MM.1S (cell line): ENCODE measurements around the gene TRIL.

ENCODE experiments used
- EZH2 ChIP-seq: fragments of 300-600 bp; sonication (generic); optimal IDR thresholded peaks from 2 replicates; pipeline ENCODE3; 2017; ENCODE audit warnings: low read depth, mild to moderate bottlenecking, antibody characterized with exemption, low read length, mixed read lengths
- TF ChIP-seq, protein P1 (sequence below): fragments of 300-600 bp; sonication (generic); IDR thresholded peaks from 2 replicates; pipeline ENCODE4 v1.5.1; 2016; ENCODE audit warnings: antibody characterized with exemption, low read length, mixed read lengths

DNA sequence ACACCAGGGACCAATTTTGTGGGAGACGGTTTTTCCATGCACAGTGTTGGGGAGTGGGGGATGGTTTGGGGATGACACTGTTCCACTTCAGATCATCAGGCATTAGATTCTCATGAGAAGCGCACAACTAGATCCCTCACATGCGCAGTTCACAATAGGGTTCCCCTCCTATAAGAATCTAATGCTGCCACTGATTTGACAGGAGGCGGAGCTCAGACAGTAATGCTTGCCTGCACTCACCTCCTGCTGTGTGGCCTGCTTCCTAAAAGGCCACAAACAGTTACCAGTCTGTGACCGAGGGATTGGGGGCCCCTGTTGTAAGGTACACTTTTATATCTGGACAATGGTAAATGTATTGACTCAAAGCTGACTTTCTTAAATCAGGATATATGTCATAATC, 45.6 kb upstream of the TRIL start:
- TF ChIP-seq, protein P1, sequence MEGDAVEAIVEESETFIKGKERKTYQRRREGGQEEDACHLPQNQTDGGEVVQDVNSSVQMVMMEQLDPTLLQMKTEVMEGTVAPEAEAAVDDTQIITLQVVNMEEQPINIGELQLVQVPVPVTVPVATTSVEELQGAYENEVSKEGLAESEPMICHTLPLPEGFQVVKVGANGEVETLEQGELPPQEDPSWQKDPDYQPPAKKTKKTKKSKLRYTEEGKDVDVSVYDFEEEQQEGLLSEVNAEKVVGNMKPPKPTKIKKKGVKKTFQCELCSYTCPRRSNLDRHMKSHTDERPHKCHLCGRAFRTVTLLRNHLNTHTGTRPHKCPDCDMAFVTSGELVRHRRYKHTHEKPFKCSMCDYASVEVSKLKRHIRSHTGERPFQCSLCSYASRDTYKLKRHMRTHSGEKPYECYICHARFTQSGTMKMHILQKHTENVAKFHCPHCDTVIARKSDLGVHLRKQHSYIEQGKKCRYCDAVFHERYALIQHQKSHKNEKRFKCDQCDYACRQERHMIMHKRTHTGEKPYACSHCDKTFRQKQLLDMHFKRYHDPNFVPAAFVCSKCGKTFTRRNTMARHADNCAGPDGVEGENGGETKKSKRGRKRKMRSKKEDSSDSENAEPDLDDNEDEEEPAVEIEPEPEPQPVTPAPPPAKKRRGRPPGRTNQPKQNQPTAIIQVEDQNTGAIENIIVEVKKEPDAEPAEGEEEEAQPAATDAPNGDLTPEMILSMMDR: no peak
- no peak for TF ChIP-seq EZH2
